HG03354 (cell line): ENCODE results near the gene RFX3.

Experiments used
- ATAC-seq: cut with Tn5 transposase; IDR thresholded peaks from one replicate; pipeline ENCODE4 v1.9.1; 2021; ENCODE audit warnings: mild to moderate bottlenecking; ENCODE audit not compliant: unreplicated experiment, poor library complexity, severe bottlenecking

The RFX3 gene

GRCh38 chr9:3525836-3526164 lies at the start of gene RFX3:
Gene RFX3, minus strand, starts transcription at chr9:3526001. Its CDS starts 130,413 bp downstream, at chr9:3395588.
- ATAC-seq = peak; percentile 49

GRCh38 chr9:3571500-3571899 lies 45.7 kb upstream of the RFX3 start:
- ATAC-seq = no peak

GRCh38 chr9:3569529-3569928 lies 43.7 kb upstream of the RFX3 start:
- no peak for ATAC-seq

GRCh38 chr9:3567988-3568387 lies 42.2 kb upstream of the RFX3 start:
- ATAC-seq = no peak

GRCh38 chr9:3553076-3553765 lies 27.4 kb upstream of the RFX3 start:
- no peak for ATAC-seq

GRCh38 chr9:3549225-3549624 lies 23.4 kb upstream of the RFX3 start:
- no peak for ATAC-seq

GRCh38 chr9:3548648-3549047 lies 22.8 kb upstream of the RFX3 start:
- ATAC-seq = no peak

GRCh38 chr9:3541206-3541605 lies 15.4 kb upstream of the RFX3 start:
- ATAC-seq = no peak

- ATAC-seq = no peak
Observed at GRCh38 chr9:3534614-3535404, 9.0 kb upstream of the RFX3 start.

GRCh38 chr9:3532158-3532557 lies 6.4 kb upstream of the RFX3 start:
- no peak for ATAC-seq

GRCh38 chr9:3528451-3528850 lies 2.6 kb upstream of the RFX3 start:
- peak; percentile 14 for ATAC-seq

- ATAC-seq = no peak
Observed at GRCh38 chr9:3526997-3527940, 1.5 kb upstream of the RFX3 start.

GRCh38 chr9:3526165-3526996 lies 580 bp upstream of the RFX3 start:
- ATAC-seq = peak; percentile 67

- no peak for ATAC-seq
Observed at GRCh38 chr9:3525096-3525835, 535 bp downstream of the RFX3 start.

- no peak for ATAC-seq
Observed at GRCh38 chr9:3521966-3522365, 3.8 kb downstream of the RFX3 start.

GRCh38 chr9:3520564-3520963 lies 5.2 kb downstream of the RFX3 start:
- ATAC-seq = no peak

- ATAC-seq = no peak
Observed at GRCh38 chr9:3517377-3518048, 8.3 kb downstream of the RFX3 start.

- ATAC-seq = no peak
Observed at GRCh38 chr9:3516667-3517330, 9.0 kb downstream of the RFX3 start.
